HG03025 (cell line): ENCODE measurements around the gene TESMIN.

Source experiments
- ATAC-seq: cut with Tn5 transposase; IDR thresholded peaks from one replicate; pipeline ENCODE4 v1.9.1; 2021; ENCODE audit warnings: mild to moderate bottlenecking, moderate library complexity; ENCODE audit not compliant: unreplicated experiment, low FRiP score

The TESMIN gene

DNA sequence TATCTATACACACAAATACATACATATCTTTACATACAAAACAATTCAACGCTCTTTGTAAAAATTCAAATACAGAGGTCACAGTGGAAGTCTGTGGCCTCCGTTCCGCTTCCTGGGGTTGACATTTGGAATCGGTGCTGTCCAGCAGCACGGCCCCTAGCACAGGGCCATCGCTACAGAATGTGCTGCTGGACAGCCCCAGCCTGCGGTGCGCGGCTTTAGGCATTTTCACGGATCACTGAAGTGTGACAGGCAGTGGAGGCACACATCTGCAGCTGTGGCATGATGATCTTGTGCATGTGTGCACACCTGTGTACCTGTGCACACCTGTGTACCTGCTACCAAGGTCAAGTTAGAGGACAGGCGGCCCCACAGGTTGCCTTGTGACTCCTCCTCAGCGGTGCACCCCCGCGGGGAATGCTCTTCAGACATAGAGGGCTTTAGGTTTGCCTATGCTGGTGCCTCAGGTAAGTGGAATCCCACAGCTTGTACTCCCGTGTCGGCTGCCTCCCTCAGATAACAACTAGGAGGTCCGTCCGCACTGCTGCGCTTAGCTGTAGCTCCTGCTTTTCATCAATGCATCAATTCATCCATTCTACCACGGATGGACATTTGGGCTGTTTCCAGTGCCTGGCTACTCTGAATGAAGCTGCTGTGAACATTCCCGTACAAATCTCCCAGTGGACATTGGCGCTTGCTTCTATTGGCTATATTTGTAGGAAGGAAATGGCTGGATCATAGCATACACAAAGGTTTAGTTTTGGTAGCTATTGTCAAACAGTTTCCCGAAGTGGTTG, 37.1 kb downstream of the TESMIN start:
- no peak for ATAC-seq

DNA sequence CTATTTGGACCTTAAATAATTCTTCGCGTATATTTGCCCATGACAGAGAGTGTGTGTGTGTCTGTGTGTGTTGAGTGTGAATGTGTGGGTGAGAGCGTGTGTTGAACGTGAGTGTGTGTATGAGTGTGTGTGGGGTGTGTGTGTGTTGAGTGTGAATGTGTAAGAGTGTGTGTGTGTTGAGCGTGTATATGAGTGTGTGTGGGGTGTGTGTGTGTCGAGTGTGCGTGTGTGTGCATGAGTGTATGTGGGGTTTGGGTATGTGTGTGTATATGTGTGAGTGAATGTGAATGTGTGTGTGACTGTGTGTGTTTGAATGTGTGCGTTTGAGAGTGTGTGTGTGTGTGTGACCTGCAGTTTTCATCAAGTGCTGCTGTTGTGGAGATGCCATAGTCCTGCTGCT, 40.2 kb downstream of the TESMIN start:
- ATAC-seq: no peak

DNA sequence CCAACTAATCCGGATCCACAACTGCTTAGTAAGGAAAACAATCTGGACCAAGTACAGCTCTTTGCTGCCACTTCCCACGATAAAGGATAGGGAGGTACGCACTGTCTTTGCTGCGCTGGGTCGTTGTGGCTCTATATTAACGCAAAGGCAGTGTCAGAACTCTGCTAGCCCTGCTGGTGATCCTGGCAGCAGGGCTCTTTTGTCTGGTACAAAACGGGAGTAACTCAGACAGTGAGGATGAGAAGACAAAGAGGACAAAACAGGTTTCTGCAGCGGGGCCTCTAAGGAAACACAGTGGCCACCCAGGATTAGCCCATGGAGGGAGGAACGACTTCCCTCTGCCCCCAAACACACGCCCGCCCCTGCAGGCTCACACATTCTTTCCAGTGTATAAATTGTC, 40.9 kb downstream of the TESMIN start:
- ATAC-seq: no peak

GRCh38 chr11:68709062-68709461, 42.3 kb downstream of the TESMIN start:
- ATAC-seq: no peak

GRCh38 chr11:68707527-68707926, 43.8 kb downstream of the TESMIN start:
- no peak for ATAC-seq

- no peak for ATAC-seq
Observed at GRCh38 chr11:68704887-68705286, 46.4 kb downstream of the TESMIN start.

DNA sequence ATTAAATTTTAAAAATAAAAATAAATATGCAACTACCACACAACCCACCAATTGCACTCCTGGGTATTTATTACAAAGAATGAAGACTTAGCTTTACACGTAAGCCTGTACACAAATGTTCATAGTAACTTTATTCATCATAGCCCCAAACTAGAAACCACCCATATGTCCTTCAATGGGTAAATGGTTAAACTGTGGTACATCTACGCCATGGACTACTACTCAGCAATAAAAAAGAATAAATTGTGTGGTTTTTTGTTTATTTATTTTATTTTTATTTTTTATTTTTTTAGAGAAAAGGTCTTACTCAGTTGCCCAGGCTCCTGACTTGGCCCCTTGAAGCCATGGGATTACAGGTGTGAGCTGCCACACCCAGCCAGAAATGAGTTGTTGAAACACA, 52.3 kb downstream of the TESMIN start:
- ATAC-seq: no peak

DNA sequence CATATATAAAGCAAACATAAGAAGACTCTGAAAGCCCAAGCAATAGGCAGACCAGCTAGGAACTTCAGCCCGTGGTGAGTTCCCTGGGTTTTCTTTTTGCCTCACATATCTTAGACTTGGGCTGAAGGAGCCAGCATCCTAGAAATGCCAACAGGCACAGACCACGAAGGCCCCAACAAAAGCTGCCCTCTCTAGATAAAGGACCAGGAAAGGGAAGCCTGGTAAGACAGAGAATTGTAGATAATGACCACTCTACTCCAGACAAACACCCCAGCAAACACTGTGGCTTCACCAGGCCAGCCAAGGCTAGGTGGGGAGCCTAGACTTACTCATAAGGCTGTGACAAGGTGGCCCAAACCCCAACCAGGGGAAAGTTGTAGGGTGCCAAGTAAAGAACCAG, 55.8 kb downstream of the TESMIN start:
- no peak for ATAC-seq

DNA sequence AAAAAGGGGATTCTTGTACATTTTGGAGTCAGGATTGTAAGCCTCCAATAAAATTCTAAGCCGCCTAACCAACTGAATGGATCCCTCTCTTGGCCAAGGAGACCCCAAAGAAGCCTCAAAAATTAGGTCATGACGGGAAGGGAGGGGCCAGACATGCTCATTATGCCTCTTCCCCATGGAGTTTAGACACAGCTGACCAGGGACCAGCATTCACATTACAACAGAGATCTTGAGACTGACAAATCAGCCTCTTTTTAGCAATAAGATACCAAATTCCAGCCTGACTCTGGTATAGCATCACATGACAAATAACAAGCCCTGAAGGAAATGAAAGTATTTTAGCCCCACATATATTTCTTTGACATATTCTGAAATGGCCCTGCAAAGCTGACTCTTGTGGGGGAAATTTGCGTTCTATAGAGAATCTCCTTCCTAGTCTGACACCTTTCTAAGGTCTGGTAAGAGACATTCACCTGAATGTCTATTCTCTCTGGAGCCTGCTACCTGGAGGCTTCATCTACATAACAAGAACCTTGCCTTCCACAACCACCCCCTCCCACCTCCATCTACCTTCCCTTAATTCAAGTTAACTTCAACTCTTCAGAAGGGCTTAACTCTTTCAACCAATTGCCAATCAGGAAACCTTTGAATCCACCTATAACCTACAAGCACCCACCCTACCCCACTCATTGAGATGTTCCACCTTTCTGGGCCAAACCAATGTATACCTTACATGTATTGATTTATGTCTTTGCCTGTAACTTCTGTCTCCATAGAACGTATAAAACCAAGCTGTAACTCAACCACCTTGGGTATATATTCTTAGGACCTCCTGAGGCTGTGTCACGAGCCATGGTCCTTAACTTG, 56.7 kb downstream of the TESMIN start:
- no peak for ATAC-seq

- no peak for ATAC-seq
Observed at GRCh38 chr11:68693484-68693882, 57.8 kb downstream of the TESMIN start.

DNA sequence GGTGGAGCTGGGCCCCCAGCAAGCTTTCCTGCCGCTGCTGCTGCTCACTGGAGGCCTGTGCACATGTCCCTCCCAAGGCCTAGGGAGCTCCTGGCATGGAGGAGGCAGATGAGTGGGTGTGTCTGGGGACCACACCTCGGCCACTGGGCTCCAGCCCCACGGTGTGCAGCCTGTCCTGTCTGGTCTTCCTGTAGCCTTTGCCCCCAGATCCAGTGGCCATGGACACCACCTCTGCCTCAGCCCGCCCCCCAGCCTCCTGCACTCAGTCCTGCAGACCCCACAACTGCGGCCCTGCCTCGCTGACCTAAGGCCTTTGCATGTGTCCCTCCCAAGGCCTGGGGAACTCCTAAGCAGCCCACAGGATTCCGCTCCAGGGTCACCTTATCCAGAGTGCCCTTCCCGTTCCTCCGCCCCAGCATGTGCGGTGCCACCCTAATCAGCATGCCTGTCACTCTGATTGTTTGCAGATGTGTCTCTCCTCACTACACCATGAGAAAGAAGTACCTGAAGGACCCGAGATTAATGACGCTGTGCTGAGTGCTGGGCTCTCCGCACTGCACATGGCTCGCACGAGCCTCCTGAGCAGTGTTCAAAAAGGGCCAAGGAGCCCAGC, 58.3 kb downstream of the TESMIN start:
- ATAC-seq: no peak

GRCh38 chr11:68692115-68692514, 59.2 kb downstream of the TESMIN start:
- no peak for ATAC-seq

GRCh38 chr11:68691402-68691784, 59.9 kb downstream of the TESMIN start:
- ATAC-seq: no peak

GRCh38 chr11:68690671-68691401, 60.5 kb downstream of the TESMIN start:
- ATAC-seq: no peak

DNA sequence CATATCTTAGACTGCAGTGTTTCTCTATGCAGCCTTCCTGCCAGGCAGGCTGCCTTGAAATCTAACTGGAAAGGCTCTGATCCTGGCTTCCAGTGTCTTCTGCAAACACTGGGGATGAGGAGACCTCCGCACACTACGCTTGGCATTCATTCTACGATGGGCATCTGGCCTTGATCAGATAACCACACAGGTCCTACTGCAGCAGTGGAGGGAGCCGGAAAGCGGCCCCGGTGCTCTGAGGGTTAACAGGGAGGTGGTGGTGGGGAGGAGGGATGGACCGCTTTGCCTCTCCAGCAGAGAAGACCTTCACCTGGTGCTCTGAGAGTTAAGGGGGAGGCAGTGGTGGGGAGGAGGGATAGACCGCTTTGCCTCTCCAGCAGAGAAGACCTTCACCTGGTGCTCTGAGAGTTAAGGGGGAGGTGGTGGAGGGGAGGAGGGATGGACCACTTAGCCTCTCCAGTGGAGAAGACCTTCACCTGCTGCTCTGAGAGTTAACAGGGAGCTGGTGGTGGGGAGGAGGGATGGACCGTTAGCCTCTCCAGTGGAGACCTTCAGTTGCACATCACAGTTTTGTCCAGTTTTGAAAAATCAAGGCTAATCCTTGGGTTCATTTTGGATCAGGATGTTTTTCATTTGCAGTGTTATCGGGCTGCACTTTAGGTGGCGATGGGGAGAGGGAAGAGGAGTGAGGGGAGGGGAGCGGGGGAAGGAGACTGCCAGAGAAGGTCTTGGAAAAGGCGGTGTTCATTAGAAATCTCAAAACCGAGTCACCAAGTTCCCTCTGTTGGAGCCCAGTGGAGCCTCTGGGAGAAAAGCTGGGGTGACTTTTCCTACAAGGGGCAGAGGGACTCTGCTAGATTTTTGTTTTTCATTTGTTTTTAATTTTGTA, 61.3 kb downstream of the TESMIN start:
- no peak for ATAC-seq

GRCh38 chr11:68688881-68689280, 62.4 kb downstream of the TESMIN start:
- ATAC-seq: no peak

DNA sequence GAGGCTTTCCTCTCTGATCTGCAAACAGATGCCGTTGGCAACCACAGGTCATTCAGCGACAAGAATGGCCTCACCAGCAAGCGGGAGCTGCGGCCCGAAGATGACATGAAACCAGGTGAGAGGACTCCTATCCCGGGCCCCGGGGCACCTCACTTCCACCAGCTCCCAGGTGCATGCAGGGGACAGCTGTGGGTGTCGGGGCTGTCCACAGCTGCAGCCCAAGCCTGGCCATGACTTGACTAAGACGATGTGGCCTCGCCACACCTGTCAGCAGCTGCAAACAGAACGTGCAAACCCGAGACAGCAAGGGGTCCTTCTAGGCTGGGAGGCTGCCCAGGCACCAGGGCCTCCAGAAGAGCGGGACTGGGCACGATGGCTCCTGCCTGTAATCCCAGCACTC, 63.3 kb downstream of the TESMIN start:
- ATAC-seq: no peak

GRCh38 chr11:68687311-68687710, 64.0 kb downstream of the TESMIN start:
- ATAC-seq: no peak

DNA sequence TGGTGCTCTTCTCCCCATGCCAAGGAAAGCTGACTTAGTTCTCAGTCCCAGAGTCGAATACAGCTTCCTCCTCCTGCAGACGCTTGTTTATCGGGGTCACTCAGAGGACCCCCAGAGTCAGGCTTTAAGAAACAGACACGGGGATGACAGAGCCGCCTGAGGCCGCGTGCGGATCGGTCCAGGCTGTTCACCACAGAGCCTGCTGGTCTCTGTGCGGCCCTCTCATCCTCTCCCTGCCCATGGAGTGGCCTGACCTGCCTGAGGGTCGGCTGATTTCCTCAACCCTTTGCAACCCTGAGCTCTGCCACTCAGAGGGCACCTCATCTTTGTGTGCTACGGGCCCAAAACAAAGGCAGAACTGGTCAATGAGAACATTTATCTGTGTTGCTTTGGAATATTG, 64.8 kb downstream of the TESMIN start:
- no peak for ATAC-seq
